GM18870 (cell line): Measurements from ENCODE around the gene ZNF750.

Source experiments
- ATAC-seq: cut with Tn5 transposase; IDR thresholded peaks from one replicate; pipeline ENCODE4 v1.9.1; 2021; ENCODE audit warnings: moderate library complexity; ENCODE audit not compliant: unreplicated experiment

The ZNF750 gene

GRCh38 chr17:82814834-82815233 lies 25.0 kb downstream of the ZNF750 start:
- no peak for ATAC-seq

DNA sequence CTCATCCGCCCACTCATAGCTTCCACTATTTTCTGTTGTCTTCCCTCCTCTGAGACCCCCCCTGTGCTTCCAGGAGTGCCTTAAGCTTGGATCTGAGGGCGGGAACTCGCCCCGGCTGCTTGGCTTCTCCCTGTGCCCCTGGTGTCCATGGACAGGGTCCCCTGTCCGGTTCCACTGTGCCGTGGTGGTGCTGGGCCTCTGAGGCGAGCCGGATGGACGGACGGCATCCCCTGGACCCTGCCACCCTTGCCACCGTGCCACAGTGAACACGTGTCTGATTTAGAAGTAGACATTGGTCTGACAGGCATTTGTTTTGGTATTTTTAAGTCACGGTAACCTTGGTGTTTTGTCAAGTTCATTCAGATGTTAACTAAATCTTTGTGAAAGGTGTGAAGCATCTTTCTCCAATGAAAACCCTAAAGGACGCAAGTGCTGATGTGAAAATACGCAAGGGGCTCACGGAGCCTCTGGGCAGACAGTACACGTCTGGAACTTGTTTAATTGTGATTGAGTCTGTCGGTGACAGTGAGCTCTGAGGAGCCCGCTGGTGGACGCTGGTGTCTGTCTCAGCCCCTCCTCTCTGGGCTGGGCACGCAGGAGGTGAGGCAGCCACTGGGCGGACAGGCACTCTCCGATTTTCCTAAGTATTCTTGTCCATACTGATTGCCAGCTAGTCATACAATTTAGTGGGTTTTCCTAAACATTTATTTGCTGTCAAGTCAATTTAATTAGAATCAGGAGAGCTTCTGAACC lies 26.3 kb downstream of the ZNF750 start:
- ATAC-seq, result no peak

- no peak for ATAC-seq
These were observed 27.2 kb downstream of the ZNF750 start for GRCh38 chr17:82812601-82813000.

DNA sequence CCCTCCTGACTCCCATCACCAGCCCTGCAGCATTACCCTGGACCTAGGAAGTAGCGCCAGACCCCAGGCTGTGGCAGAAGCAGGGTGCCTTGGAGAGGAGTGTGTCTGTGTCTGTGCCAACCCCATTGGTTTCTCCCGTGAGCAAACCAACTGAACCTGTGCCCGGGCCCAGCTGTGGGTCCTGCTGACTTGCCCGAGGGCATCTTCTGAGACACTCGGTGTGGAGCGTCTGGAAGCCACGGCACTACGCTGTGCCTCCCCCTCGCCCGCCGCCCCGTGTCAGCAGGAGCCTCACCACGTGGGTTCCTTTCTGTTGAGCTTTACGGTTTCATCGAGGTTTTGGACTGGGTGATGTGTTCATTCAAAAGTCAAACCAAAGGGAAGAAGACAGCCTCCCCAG lies 27.8 kb downstream of the ZNF750 start:
- ATAC-seq, result no peak

- ATAC-seq, result no peak
These were observed 29.0 kb downstream of the ZNF750 start for GRCh38 chr17:82810644-82811430.

GRCh38 chr17:82808921-82809905 lies 30.6 kb downstream of the ZNF750 start:
- no peak for ATAC-seq

DNA sequence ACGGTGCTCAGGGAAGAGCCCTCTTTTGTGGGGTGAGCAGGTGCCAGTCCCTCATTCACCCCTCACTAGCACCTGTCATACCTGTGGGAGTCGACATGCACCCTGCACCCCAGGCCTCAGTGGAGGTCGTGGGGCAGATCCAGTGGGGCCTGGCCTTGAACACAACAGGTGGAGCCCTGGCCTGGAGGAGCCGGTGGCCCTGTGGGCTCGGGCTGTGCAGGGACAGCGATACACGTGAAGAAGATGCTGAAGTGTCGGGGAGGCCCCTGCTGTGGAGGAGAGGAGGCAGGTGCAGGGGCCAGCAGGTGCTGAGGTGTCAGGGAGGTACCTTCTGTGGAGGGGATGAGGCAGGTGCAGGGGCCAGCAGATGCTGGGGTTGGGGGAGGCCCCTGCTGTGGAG lies 31.8 kb downstream of the ZNF750 start:
- no peak for ATAC-seq

GRCh38 chr17:82807562-82807961 lies 32.3 kb downstream of the ZNF750 start:
- no peak for ATAC-seq

DNA sequence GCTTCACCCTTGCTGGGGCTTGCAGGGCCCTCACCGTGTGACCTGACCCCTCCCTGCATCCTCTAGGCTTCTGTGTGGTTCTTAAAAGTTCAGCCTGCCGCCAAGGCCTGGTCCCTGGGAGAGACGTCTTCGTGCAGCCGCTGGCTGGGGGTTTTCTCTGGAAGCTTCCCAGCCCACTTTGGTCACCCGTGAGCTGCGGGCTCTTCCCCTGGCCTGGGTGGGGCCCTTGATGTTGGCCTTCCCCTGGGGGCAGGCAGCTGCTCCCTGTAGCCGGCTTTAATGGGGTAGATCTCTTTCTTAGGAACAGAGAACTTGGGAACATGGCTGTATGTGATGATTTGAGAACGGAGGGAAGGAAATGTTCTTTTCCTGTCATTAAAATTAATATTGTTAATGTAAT lies 32.7 kb downstream of the ZNF750 start:
- no peak for ATAC-seq

DNA sequence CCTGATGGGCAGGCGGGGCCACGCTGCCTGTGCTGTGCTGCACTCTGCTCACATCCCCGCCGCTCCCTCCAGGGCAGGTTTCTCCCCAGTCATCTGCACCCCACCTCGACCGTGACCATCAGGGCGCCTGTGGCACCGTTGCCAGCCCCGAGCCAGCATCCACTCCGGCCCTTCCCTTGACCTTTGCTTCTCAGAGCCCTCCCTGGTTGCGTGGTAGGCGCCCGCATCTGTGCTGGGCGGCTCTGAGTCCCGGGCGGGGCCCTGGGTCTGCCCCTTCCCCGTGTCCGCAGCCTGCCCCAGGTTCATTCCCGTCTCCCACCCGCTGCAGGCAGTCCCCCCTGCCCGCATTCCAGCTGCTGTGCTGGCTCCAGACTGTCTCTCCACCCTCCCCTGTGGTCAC lies 33.2 kb downstream of the ZNF750 start:
- ATAC-seq, result no peak

- no peak for ATAC-seq
These were observed 34.0 kb downstream of the ZNF750 start for GRCh38 chr17:82805823-82806222.

GRCh38 chr17:82805254-82805653 lies 34.6 kb downstream of the ZNF750 start:
- ATAC-seq, result no peak

- ATAC-seq, result no peak
These were observed 35.2 kb downstream of the ZNF750 start for GRCh38 chr17:82804442-82805191.

DNA sequence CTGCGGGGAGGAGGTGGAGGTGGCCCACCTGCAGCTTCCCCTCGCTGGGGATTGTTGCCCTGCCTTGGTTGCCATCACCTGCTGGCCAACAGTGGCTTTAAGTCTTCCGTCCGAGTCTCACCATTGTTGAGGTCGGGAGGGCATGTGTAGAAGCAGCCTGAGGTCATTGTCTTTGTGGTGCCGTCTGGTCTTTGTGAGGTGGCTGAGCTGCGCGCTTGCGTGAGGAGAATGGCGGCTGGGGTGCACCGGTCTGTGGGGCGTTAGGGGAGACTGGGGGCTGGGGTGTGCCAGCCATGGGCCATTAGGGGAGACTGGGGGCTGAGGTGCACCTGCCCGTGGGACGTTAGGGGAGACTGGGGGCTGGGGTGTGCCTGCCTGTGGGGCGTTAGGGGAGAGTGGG lies 36.2 kb downstream of the ZNF750 start:
- ATAC-seq, result no peak

- ATAC-seq, result no peak
These were observed 36.6 kb downstream of the ZNF750 start for GRCh38 chr17:82803185-82803584.

GRCh38 chr17:82802075-82802780 lies 37.6 kb downstream of the ZNF750 start:
- no peak for ATAC-seq

DNA sequence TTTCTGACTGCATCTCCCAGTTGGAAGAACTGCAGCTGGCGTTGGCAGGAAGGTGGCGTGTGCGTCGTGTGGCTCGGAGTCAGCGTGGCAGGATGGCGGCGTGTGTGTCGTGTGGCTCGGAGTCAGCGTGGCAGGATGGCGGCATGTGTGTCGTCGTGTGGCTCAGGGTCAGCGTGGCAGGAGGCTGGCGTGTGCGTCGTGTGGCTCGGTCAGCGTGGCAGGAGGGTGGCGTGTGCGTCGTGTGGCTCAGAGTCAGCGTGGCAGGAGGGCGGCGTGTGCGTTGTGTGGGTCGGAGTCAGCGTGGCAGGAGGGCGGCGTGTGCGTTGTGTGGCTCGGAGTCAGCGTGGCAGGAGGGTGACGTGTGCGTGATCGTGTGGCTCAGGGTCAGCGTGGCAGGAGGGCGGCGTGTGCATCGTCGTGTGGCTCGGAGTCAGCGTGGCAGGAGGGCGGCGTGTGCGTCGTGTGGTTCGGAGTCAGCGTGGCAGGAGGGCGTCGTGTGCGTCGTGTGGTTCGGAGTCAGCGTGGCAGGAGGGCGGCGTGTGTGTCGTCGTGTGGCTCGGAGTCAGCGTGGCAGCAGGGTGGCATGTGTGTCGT lies 38.3 kb downstream of the ZNF750 start:
- no peak for ATAC-seq

GRCh38 chr17:82800885-82801284 lies 38.9 kb downstream of the ZNF750 start:
- no peak for ATAC-seq

DNA sequence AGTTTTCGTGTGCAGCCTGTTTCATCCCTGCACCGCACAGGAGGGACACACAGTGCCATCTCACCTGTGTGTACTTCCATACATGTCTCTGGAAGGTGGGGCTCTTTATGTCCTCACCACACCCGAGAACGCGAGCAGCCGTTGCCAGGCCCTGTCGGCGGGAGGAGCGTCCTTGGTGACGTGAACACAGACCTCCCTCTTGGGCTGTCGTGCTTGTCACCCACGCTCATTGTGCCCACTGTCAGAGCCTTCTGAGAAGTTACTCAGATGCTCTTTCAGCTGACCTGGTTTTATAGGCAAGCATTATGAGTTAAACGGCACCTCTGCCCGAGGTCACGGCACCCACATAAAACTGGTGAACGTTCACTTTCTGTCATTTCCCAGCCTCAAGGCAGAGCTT lies 40.2 kb downstream of the ZNF750 start:
- no peak for ATAC-seq

DNA sequence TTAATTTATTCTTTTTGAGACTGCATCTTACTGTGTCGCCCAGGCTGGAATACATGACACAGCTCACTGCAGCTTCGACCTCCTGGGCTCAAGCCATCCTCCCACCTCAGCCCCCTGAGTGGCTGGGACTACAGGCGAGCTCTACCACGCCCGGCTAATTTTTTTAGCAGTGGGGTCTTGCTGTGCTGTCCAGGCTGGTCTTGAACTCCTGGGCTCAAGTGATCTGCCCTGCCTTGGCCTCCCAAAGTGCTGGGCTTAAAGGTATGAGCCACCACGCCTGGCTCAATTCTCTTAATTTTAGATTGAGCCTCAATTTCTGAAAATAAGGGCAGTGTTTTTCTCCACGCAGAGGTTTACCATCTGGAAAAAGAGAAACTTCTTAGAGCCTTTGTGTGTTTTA lies 41.1 kb downstream of the ZNF750 start:
- ATAC-seq, result no peak
